ENCODE data around the gene CCNL2.
"Not testable (repeated sequence)": the region's sequence is repeated elsewhere in the genome, so short reads cannot be mapped to it uniquely, and the experiment has no call there.

Gene CCNL2

GRCh38 chr1:1411626-1412025, 12.5 kb upstream of the CCNL2 start:
- H3K36me3 ChIP-seq (ENCODE audit: insufficient read depth) = no peaks in the 10 kb centered on the region
- H3K4me1 ChIP-seq (ENCODE audit: low read depth, poor library complexity, severe bottlenecking) = peaks cover 8% of the 10 kb centered on the region
- H3K27ac ChIP-seq = no peak overlapping the region
- no peaks in the 10 kb centered on the region for H4K20me1 ChIP-seq (ENCODE audit: insufficient read depth)
- H3K9ac ChIP-seq = no peak overlapping the region
- no peak overlapping the region for H2AFZ ChIP-seq (ENCODE audit: low read depth)
- H3K4me2 ChIP-seq = no peak overlapping the region
- no peaks in the 10 kb centered on the region; the same call in 1 of the 2 replicates for H3K27me3 ChIP-seq (ENCODE audit: insufficient read depth, low read depth)
- no peak overlapping the region for H3K4me3 ChIP-seq (IDR thresholded peaks at IDR 0.05; ENCODE audit: insufficient read depth, low read depth, low read length)
- peaks cover 24% of the 10 kb centered on the region for H3K79me2 ChIP-seq (ENCODE audit: insufficient read depth, low read depth)
- TF ChIP-seq, protein P1, sequence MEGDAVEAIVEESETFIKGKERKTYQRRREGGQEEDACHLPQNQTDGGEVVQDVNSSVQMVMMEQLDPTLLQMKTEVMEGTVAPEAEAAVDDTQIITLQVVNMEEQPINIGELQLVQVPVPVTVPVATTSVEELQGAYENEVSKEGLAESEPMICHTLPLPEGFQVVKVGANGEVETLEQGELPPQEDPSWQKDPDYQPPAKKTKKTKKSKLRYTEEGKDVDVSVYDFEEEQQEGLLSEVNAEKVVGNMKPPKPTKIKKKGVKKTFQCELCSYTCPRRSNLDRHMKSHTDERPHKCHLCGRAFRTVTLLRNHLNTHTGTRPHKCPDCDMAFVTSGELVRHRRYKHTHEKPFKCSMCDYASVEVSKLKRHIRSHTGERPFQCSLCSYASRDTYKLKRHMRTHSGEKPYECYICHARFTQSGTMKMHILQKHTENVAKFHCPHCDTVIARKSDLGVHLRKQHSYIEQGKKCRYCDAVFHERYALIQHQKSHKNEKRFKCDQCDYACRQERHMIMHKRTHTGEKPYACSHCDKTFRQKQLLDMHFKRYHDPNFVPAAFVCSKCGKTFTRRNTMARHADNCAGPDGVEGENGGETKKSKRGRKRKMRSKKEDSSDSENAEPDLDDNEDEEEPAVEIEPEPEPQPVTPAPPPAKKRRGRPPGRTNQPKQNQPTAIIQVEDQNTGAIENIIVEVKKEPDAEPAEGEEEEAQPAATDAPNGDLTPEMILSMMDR (conservative IDR thresholded peaks at IDR 0.05; ENCODE audit: low read depth, low read length) = no peak

DNA sequence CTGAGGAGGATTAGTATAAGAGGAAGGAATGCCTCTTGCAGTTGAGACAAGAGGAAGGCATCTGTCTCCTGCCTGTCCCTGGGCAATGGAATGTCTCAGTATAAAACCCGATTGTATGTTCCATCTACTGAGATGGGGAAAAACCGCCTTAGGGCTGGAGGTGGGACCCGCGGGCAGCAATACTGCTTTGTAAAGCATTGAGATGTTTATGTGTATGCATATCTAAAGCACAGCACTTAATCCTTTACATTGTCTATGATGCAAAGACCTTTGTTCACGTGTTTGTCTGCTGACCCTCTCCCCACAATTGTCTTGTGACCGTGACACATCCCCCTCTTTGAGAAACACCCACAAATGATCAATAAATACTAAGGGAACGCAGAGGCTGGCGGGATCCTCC, 11.1 kb upstream of the CCNL2 start:
- H3K27ac ChIP-seq; H3K4me3 ChIP-seq (IDR thresholded peaks at IDR 0.05; ENCODE audit: insufficient read depth, low read depth, low read length); H3K9ac ChIP-seq; H3K36me3 ChIP-seq (ENCODE audit: insufficient read depth); H3K27me3 ChIP-seq (ENCODE audit: insufficient read depth, low read depth); H4K20me1 ChIP-seq (ENCODE audit: insufficient read depth); H2AFZ ChIP-seq (ENCODE audit: low read depth); H3K4me2 ChIP-seq: not testable (repeated sequence)
- peaks cover 38% of the 10 kb centered on the region for H3K79me2 ChIP-seq (ENCODE audit: insufficient read depth, low read depth)
- H3K4me1 ChIP-seq (ENCODE audit: low read depth, poor library complexity, severe bottlenecking) = peaks cover 19% of the 10 kb centered on the region

- H3K4me1 ChIP-seq (ENCODE audit: low read depth, poor library complexity, severe bottlenecking) = peaks cover 23% of the 10 kb centered on the region
- H3K79me2 ChIP-seq (ENCODE audit: insufficient read depth, low read depth) = peaks cover 55% of the 10 kb centered on the region
- peak overlapping the region; percentile 70 for H3K27ac ChIP-seq
- H3K9ac ChIP-seq = peak overlapping the region; percentile 78
- H3K4me2 ChIP-seq = peak overlapping the region; percentile 67
- peak overlapping the region; percentile 35 for H3K4me3 ChIP-seq (IDR thresholded peaks at IDR 0.05; ENCODE audit: insufficient read depth, low read depth, low read length)
- H3K36me3 ChIP-seq (ENCODE audit: insufficient read depth) = peaks cover 11% of the 10 kb centered on the region; the same call in 1 of the 2 replicates
- TF ChIP-seq, protein P1 (conservative IDR thresholded peaks at IDR 0.05; ENCODE audit: low read depth, low read length) = no peak
- H4K20me1 ChIP-seq (ENCODE audit: insufficient read depth) = no peaks in the 10 kb centered on the region
- H3K27me3 ChIP-seq (ENCODE audit: insufficient read depth, low read depth) = no peaks in the 10 kb centered on the region; the same call in 1 of the 2 replicates
- peak overlapping the region; percentile 39 for H2AFZ ChIP-seq (ENCODE audit: low read depth)
Measured at GRCh38 chr1:1407636-1408318, 8.6 kb upstream of the CCNL2 start.

GRCh38 chr1:1406821-1407635, 7.9 kb upstream of the CCNL2 start, which contains the start of gene MRPL20:
TSS of gene MRPL20 (minus strand) at chr1:1407293. CDS start at chr1:1407217, 76 bp downstream.
- no peaks in the 10 kb centered on the region for H4K20me1 ChIP-seq (ENCODE audit: insufficient read depth)
- peaks cover 29% of the 10 kb centered on the region for H3K4me1 ChIP-seq (ENCODE audit: low read depth, poor library complexity, severe bottlenecking)
- H3K27me3 ChIP-seq (ENCODE audit: insufficient read depth, low read depth) = no peaks in the 10 kb centered on the region
- TF ChIP-seq, protein P1 (conservative IDR thresholded peaks at IDR 0.05; ENCODE audit: low read depth, low read length) = no peak
- peaks cover 55% of the 10 kb centered on the region for H3K79me2 ChIP-seq (ENCODE audit: insufficient read depth, low read depth)
- H3K4me3 ChIP-seq (IDR thresholded peaks at IDR 0.05; ENCODE audit: insufficient read depth, low read depth, low read length) = peak within 1 kb of the TSS; percentile 35
- H2AFZ ChIP-seq (ENCODE audit: low read depth) = peak within 1 kb of the TSS; percentile 39
- H3K9ac ChIP-seq = peak within 1 kb of the TSS; percentile 78
- H3K27ac ChIP-seq = peak within 1 kb of the TSS; percentile 70
- peak within 1 kb of the TSS; percentile 84 for H3K4me2 ChIP-seq
- H3K36me3 ChIP-seq (ENCODE audit: insufficient read depth) = peaks cover 11% of the 10 kb centered on the region; the same call in 1 of the 2 replicates

All from KMS-11 (cell line).